Fibroblast of lung (primary cell): ENCODE measurements around the gene LACRT. TPM values are rescaled to one million over a fixed set of nuclear protein-coding genes. Genes with fewer than 3 reads are reported as not detected.

Source experiments
- DNase-seq, 2 donors: peaks; one replicate each; pipeline versions ENCODE4 v3.0.0 to v3.0.0-alpha.2; 2010; ENCODE audit warnings: low read depth in 2 of 2
- H2AFZ ChIP-seq: 2 replicates; pipeline ENCODE4 v1.5.1; 2012; ENCODE audit warnings: low read length, control low read depth, inconsistent platforms
- H3K27ac ChIP-seq: 2 replicates; pipeline ENCODE4 v1.5.1; 2011; ENCODE audit warnings: low read length, control low read depth; ENCODE audit not compliant: insufficient read depth
- H3K27me3 ChIP-seq: 2 replicates; pipeline ENCODE4 v1.5.1; 2011; ENCODE audit warnings: mild to moderate bottlenecking, low read length; ENCODE audit not compliant: control insufficient read depth, insufficient read depth
- H3K36me3 ChIP-seq: 2 replicates; pipeline ENCODE4 v1.5.1; 2011; ENCODE audit warnings: low read length; ENCODE audit not compliant: control insufficient read depth, insufficient read depth
- H3K4me1 ChIP-seq: 2 replicates; pipeline ENCODE4 v1.5.1; 2011; ENCODE audit warnings: low read length; ENCODE audit not compliant: control insufficient read depth, insufficient read depth; ENCODE audit errors: extremely low read depth
- H3K4me2 ChIP-seq: 2 replicates; pipeline ENCODE4 v1.5.1; 2011; ENCODE audit warnings: low read length, control low read depth; ENCODE audit not compliant: insufficient read depth; ENCODE audit errors: extremely low read depth
- H3K4me3 ChIP-seq, 4 experiments: fragments of 200-600 bp in 1 of 4; sonication (generic) in 1 of 4; replicated peaks in 1 of 4; 2 replicates each; pipeline ENCODE4 v1.5.1; 2011 to 2016; ENCODE audit warnings: low read length in 4 of 4, low read depth in 3 of 4, mild to moderate bottlenecking in 3 of 4, control low read depth in 2 of 4, inconsistent platforms in 1 of 4, mixed read lengths in 1 of 4; ENCODE audit not compliant: insufficient read depth in 1 of 4; ENCODE audit errors: control extremely low read depth in 1 of 4
- H3K79me2 ChIP-seq: 2 replicates; pipeline ENCODE4 v1.5.1; 2012; ENCODE audit warnings: mild to moderate bottlenecking, low read length, inconsistent platforms; ENCODE audit not compliant: control insufficient read depth, insufficient read depth
- H3K9ac ChIP-seq: 2 replicates; pipeline ENCODE4 v1.5.1; 2011; ENCODE audit warnings: mild to moderate bottlenecking, low read length, control low read depth; ENCODE audit not compliant: insufficient read depth
- H3K9me3 ChIP-seq: 2 replicates; pipeline ENCODE4 v1.5.1; 2012; ENCODE audit warnings: low read depth, low read length; ENCODE audit not compliant: control insufficient read depth, insufficient read depth
- H4K20me1 ChIP-seq: 2 replicates; pipeline ENCODE4 v1.5.1; 2011; ENCODE audit warnings: low read length; ENCODE audit not compliant: control insufficient read depth, insufficient read depth; ENCODE audit errors: extremely low read depth
- CTCF ChIP-seq, 2 donors: IDR thresholded peaks in 1 of 2; conservative IDR thresholded peaks in 1 of 2; 1 replicate in 1 of 2; 2 replicates in 1 of 2; pipeline ENCODE4 v1.5.1; 2011 to 2012; ENCODE audit warnings: low read length in 2 of 2, control low read depth in 1 of 2, inconsistent platforms in 1 of 2, low read depth in 1 of 2, mild to moderate bottlenecking in 1 of 2
- EZH2 ChIP-seq: IDR thresholded peaks from 2 replicates; pipeline ENCODE4 v1.5.1; 2012; ENCODE audit warnings: low read length, control low read depth, mild to moderate bottlenecking; ENCODE audit errors: missing control alignments
- polyA plus RNA-seq, 2 donors: library from polyadenylated mRNA; depleted of rRNA in 1 of 2; stranded (reverse) in 1 of 2; unstranded in 1 of 2; fragments of >200 nt; gene quantifications; 2 replicates each; pipeline ENCODE4 v1.2.1, GENCODE V29; 2011 to 2012; ENCODE audit warnings: missing spikeins in 1 of 2
- total RNA-seq: library from RNA; depleted of rRNA; stranded (reverse); fragments of >200 nt; gene quantifications from 2 replicates; pipeline ENCODE4 v1.2.1, GENCODE V29; 2014

Gene LACRT
- total and polyA plus RNA-seq, 2 donors (not counting 1 experiment from before 2014, with no cell fraction given), result not detected

- H3K4me3 ChIP-seq, result no peak overlapping the region
- no peak for TF ChIP-seq CTCF (conservative IDR thresholded peaks at IDR 0.05 in 1 of 2, IDR thresholded peaks at IDR 0.05 in 1 of 2; ENCODE audit: low read depth in 1 of 2, low read length in 2 of 2)
These were observed 7.4 kb downstream of the LACRT start for GRCh38 chr12:54627304-54627703.

GRCh38 chr12:54625598-54625997 lies 9.1 kb downstream of the LACRT start:
- Histone ChIP-seq H3K27ac (no peak overlapping the region), H4K20me1 (no peaks in the 10 kb centered on the region), H3K9me3 (no peaks in the 10 kb centered on the region), H2AFZ (no peak overlapping the region), H3K27me3 (no peaks in the 10 kb centered on the region), H3K4me3 (no peak overlapping the region), H3K79me2 (no peaks in the 10 kb centered on the region), H3K4me1 (no peaks in the 10 kb centered on the region), H3K4me2 (no peak overlapping the region), H3K36me3 (no peaks in the 10 kb centered on the region), H3K9ac (no peak overlapping the region)
- no peak for DNase-seq
- no peak for TF ChIP-seq EZH2
- TF ChIP-seq CTCF (conservative IDR thresholded peaks at IDR 0.05 in 1 of 2, IDR thresholded peaks at IDR 0.05 in 1 of 2; ENCODE audit: low read depth in 1 of 2, low read length in 2 of 2), result no peak

More at GRCh38 chr12:54627304-54627703, 7.4 kb downstream of the LACRT start:
- H2AFZ ChIP-seq, result no peak overlapping the region
- no peak overlapping the region for H3K9ac ChIP-seq
- H3K36me3 ChIP-seq, result no peaks in the 10 kb centered on the region
- H3K27me3 ChIP-seq, result no peaks in the 10 kb centered on the region
- H3K27ac ChIP-seq, result no peak overlapping the region
- no peaks in the 10 kb centered on the region for H3K4me1 ChIP-seq
- no peaks in the 10 kb centered on the region for H4K20me1 ChIP-seq
- no peak for DNase-seq
- no peak overlapping the region for H3K4me2 ChIP-seq
- H3K79me2 ChIP-seq, result no peaks in the 10 kb centered on the region
- no peaks in the 10 kb centered on the region for H3K9me3 ChIP-seq

GRCh38 chr12:54624315-54625279 lies 10.1 kb downstream of the LACRT start:
- Histone ChIP-seq H2AFZ (no peak overlapping the region), H4K20me1 (no peaks in the 10 kb centered on the region), H3K79me2 (no peaks in the 10 kb centered on the region), H3K9ac (no peak overlapping the region), H3K4me2 (no peak overlapping the region), H3K4me3 (no peak overlapping the region), H3K27me3 (no peaks in the 10 kb centered on the region), H3K36me3 (no peaks in the 10 kb centered on the region), H3K9me3 (no peaks in the 10 kb centered on the region), H3K4me1 (no peaks in the 10 kb centered on the region), H3K27ac (no peak overlapping the region)
- DNase-seq, result no peak
- TF ChIP-seq EZH2 (no peak), CTCF (conservative IDR thresholded peaks at IDR 0.05 in 1 of 2, IDR thresholded peaks at IDR 0.05 in 1 of 2; ENCODE audit: low read depth in 1 of 2, low read length in 2 of 2) (no peak)
